OCI-LY3 (cell line): ENCODE results near the gene ST8SIA1.

Source experiments
- CTCF ChIP-seq: fragments of 200-600, 300-600 bp; sonication (generic); IDR thresholded peaks from 2 replicates; pipeline ENCODE4 v1.5.1; 2014; ENCODE audit warnings: antibody characterized with exemption, low read length, low read depth
- EZH2phosphoT487 ChIP-seq: fragments of 200-600 bp; shearing (Covaris generic); IDR thresholded peaks from 2 replicates; pipeline ENCODE4 v1.6.1; 2018; ENCODE audit warnings: antibody characterized with exemption, mixed run types, low read depth

- no peak for TF ChIP-seq EZH2phosphoT487
- no peak for TF ChIP-seq CTCF
Measured at GRCh38 chr12:22256605-22257004, 77.9 kb downstream of the ST8SIA1 start.
